Neural cell (in vitro differentiated cells): ENCODE results near the gene ARHGEF4. TPM values are rescaled to one million over a fixed set of nuclear protein-coding genes. Genes with fewer than 3 reads are reported as not detected.

Experiments used
- H2AFZ ChIP-seq: fragments of 200-600, 300-800 bp; sonication (generic), shearing (Covaris generic); 2 replicates; pipeline ENCODE4 v1.6.0; 2014; ENCODE audit warnings: low read depth, mild to moderate bottlenecking, antibody characterized with exemption, low read length, moderate library complexity
- H3F3A ChIP-seq: fragments of 200-600 bp; shearing (Covaris generic); 2 replicates; pipeline ENCODE4 v1.6.1; 2016; ENCODE audit warnings: mild to moderate bottlenecking, moderate library complexity, mixed read lengths, antibody characterized with exemption, low read length; ENCODE audit not compliant: insufficient read depth, poor library complexity, severe bottlenecking
- H3K27ac ChIP-seq: fragments of 200-600, 300-800 bp; sonication (generic), shearing (Covaris generic); 2 replicates; pipeline ENCODE4 v1.5.1; 2014; ENCODE audit warnings: mild to moderate bottlenecking, low read length, moderate library complexity
- H3K27me3 ChIP-seq: fragments of 300-800, 200-600 bp; sonication (generic), shearing (Covaris generic); 2 replicates; pipeline ENCODE4 v1.6.0; 2014; ENCODE audit warnings: mild to moderate bottlenecking, low read depth, low read length, moderate library complexity; ENCODE audit not compliant: insufficient read depth
- H3K36me3 ChIP-seq: fragments of 300-800, 200-600 bp; sonication (generic), shearing (Covaris generic); 2 replicates; pipeline ENCODE4 v1.5.1; 2014; ENCODE audit warnings: mild to moderate bottlenecking, antibody characterized with exemption, low read length, moderate library complexity; ENCODE audit not compliant: insufficient read depth
- H3K4me2 ChIP-seq: fragments of 300-800, 200-600 bp; sonication (generic), shearing (Covaris generic); 2 replicates; pipeline ENCODE4 v1.6.0; 2014; ENCODE audit warnings: mild to moderate bottlenecking, low read length
- H3K4me3 ChIP-seq: fragments of 300-800, 200-600 bp; sonication (generic), shearing (Covaris generic); 2 replicates; pipeline ENCODE4 v1.5.1; 2014; ENCODE audit warnings: mild to moderate bottlenecking, low read length, moderate library complexity
- H3K79me2 ChIP-seq: fragments of 200-600 bp; shearing (Covaris generic); replicated peaks from 2 replicates; pipeline ENCODE4 v1.6.0; 2014; ENCODE audit warnings: mild to moderate bottlenecking, low read length, moderate library complexity; ENCODE audit not compliant: insufficient read depth
- H3K9ac ChIP-seq: fragments of 300-800, 200-600 bp; sonication (generic), shearing (Covaris generic); 2 replicates; pipeline ENCODE4 v1.6.1; 2016; ENCODE audit warnings: mild to moderate bottlenecking, low read length, mixed read lengths
- H3K9me2 ChIP-seq: fragments of 200-600 bp; shearing (Covaris generic); 2 replicates; pipeline ENCODE4 v1.6.1; 2016; ENCODE audit warnings: mild to moderate bottlenecking, low read length, mixed read lengths; ENCODE audit not compliant: insufficient read depth
- H3K9me3 ChIP-seq: fragments of 200-600, 300-800 bp; sonication (generic), shearing (Covaris generic); 2 replicates; pipeline ENCODE4 v1.6.1; 2016; ENCODE audit warnings: mild to moderate bottlenecking, mixed run types, low read length, moderate library complexity, mixed read lengths
- H4K20me1 ChIP-seq: fragments of 200-600 bp; shearing (Covaris generic); 2 replicates; pipeline ENCODE4 v1.6.1; 2016; ENCODE audit warnings: mild to moderate bottlenecking, mixed run types; ENCODE audit not compliant: insufficient read depth
- EP300 ChIP-seq: fragments of 450-650 bp; conservative IDR thresholded peaks from 2 replicates; pipeline ENCODE4 v1.6.1; 2014; ENCODE audit warnings: antibody characterized with exemption, mild to moderate bottlenecking, moderate library complexity; ENCODE audit not compliant: poor library complexity, severe bottlenecking
- EZH2 ChIP-seq: fragments of 200-600, 300-800 bp; shearing (Covaris generic), sonication (generic); IDR thresholded peaks from 2 replicates; pipeline ENCODE4 v1.6.1; 2014; ENCODE audit warnings: antibody characterized with exemption, low read length, borderline replicate concordance, mild to moderate bottlenecking; ENCODE audit not compliant: insufficient read depth, poor library complexity, severe bottlenecking
- MXI1 ChIP-seq: fragments of 450-650 bp; conservative IDR thresholded peaks from 2 replicates; pipeline ENCODE4 v1.6.1; 2014; ENCODE audit warnings: antibody characterized with exemption, mild to moderate bottlenecking; ENCODE audit not compliant: poor library complexity, severe bottlenecking
- POLR2AphosphoS5 ChIP-seq: IDR thresholded peaks from 2 replicates; pipeline ENCODE4 v1.6.1; 2012
- RAD21 ChIP-seq: fragments of 450-650 bp; conservative IDR thresholded peaks from 2 replicates; pipeline ENCODE4 v1.6.1; 2014; ENCODE audit warnings: antibody characterized with exemption, mild to moderate bottlenecking, moderate library complexity
- SMC3 ChIP-seq: fragments of 450-650 bp; conservative IDR thresholded peaks from 2 replicates; pipeline ENCODE4 v1.6.1; 2014; ENCODE audit warnings: antibody characterized with exemption, mild to moderate bottlenecking, moderate library complexity; ENCODE audit not compliant: poor library complexity
- TAF1 ChIP-seq: IDR thresholded peaks from 2 replicates; pipeline ENCODE4 v1.6.1; 2012; ENCODE audit warnings: low read depth
- polyA plus RNA-seq: library from polyadenylated mRNA; depleted of rRNA; stranded (reverse); fragments of >200 nt; gene quantifications from 2 replicates; pipeline ENCODE4 v1.2.3, GENCODE V29; 2014
- TF ChIP-seq, protein P1 (sequence below): fragments of 450-650 bp; IDR thresholded peaks from 2 replicates; pipeline ENCODE4 v1.5.1; 2014; ENCODE audit warnings: antibody characterized with exemption, mild to moderate bottlenecking, moderate library complexity; ENCODE audit not compliant: poor library complexity, severe bottlenecking
- TF ChIP-seq, protein P2 (sequence below): IDR thresholded peaks from 2 replicates; pipeline ENCODE4 v1.6.1; 2012; ENCODE audit warnings: borderline replicate concordance

Gene ARHGEF4
- polyA plus RNA-seq, 1 donor from 2014 or later: 45.9 TPM

DNA sequence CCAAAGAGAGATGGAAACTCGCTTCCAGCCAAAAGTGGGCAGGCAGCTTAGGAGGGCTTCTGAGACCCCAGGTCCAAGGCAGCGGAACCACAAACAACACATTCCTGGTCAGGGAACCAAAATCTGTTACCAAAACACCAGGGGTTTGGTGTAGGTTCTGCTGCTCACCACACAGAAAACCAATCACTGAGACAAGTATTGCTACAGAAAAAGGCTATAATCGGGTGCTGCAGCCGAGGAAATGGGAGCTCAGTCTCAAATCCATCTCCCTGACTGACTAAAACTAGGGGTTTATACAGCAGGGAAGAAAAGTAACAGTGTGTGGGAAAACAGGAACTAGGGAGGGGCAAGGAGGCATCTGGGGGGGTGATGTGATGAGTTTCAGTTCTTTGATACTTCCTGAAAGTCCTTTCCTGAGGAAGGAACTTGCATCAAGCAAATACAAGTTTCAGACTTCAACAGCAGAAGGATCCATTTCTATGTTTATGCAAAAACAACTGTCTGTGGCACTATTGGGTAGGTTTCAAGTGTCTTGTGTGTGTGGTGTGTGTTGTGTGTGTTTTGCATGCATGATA lies 148.6 kb downstream of the ARHGEF4 start:
- Histone ChIP-seq H3K9me2 (no peaks in the 10 kb centered on the region), H3F3A (no peaks in the 10 kb centered on the region), H4K20me1 (no peaks in the 10 kb centered on the region), H3K9ac (no peak overlapping the region), H3K9me3 (no peaks in the 10 kb centered on the region), H3K4me2 (no peak overlapping the region), H2AFZ (no peak overlapping the region), H3K27me3 (no peaks in the 10 kb centered on the region), H3K36me3 (no peaks in the 10 kb centered on the region), H3K79me2 (no peaks in the 10 kb centered on the region), H3K4me3 (no peak overlapping the region), H3K27ac (no peak overlapping the region)
- TF ChIP-seq, protein P1, sequence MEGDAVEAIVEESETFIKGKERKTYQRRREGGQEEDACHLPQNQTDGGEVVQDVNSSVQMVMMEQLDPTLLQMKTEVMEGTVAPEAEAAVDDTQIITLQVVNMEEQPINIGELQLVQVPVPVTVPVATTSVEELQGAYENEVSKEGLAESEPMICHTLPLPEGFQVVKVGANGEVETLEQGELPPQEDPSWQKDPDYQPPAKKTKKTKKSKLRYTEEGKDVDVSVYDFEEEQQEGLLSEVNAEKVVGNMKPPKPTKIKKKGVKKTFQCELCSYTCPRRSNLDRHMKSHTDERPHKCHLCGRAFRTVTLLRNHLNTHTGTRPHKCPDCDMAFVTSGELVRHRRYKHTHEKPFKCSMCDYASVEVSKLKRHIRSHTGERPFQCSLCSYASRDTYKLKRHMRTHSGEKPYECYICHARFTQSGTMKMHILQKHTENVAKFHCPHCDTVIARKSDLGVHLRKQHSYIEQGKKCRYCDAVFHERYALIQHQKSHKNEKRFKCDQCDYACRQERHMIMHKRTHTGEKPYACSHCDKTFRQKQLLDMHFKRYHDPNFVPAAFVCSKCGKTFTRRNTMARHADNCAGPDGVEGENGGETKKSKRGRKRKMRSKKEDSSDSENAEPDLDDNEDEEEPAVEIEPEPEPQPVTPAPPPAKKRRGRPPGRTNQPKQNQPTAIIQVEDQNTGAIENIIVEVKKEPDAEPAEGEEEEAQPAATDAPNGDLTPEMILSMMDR: no peak
- no peak for TF ChIP-seq EZH2
- TF ChIP-seq SMC3: no peak

DNA sequence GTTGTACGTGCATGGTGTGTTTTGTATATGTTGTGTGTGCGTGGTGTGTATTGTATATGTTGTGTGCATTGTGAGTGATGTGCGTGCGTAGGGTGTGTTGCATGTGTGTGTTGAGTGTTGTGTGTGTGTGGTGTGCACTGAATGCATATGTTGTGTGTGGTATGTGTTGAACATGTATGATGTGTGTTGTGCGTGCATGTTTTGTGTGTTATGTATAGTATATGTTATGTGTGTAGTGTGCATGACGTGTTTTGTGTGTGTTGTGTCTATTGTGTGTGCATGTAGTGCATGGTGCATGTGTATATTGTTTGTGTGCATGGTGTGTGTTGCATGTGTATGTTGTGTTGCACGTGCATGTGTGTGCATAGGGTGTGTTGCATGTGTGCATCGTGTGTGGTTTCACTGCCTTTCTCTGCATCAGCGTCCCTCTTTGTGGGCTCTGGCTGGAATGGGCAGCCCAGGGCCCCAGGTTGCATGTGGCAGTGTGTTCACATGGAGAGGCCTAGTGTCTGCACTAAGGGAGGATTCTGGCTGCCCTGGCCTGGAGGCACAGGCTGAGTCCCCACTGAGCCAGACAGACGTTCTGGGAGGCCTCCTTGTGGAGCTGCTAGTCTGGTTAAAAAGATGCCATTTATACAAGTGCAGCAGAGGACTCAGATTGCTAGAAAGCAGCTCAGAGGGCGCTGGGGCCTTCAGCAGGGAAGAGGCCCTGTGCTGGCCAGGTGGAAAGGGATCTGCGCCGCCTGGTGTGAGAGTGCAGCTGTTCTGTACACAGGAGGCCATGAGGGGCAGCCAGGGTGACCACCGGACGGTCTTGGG lies 149.3 kb downstream of the ARHGEF4 start:
- Histone ChIP-seq H3K79me2 (no peaks in the 10 kb centered on the region), H4K20me1 (no peaks in the 10 kb centered on the region), H3K36me3 (no peaks in the 10 kb centered on the region), H3K9me3 (no peaks in the 10 kb centered on the region), H3K4me3 (no peak overlapping the region), H3K4me2 (no peak overlapping the region), H3K27me3 (no peaks in the 10 kb centered on the region), H3K9me2 (no peaks in the 10 kb centered on the region), H3K27ac (no peak overlapping the region), H3F3A (no peaks in the 10 kb centered on the region), H2AFZ (no peak overlapping the region), H3K9ac (no peak overlapping the region)
- TF ChIP-seq POLR2AphosphoS5: no peak

DNA sequence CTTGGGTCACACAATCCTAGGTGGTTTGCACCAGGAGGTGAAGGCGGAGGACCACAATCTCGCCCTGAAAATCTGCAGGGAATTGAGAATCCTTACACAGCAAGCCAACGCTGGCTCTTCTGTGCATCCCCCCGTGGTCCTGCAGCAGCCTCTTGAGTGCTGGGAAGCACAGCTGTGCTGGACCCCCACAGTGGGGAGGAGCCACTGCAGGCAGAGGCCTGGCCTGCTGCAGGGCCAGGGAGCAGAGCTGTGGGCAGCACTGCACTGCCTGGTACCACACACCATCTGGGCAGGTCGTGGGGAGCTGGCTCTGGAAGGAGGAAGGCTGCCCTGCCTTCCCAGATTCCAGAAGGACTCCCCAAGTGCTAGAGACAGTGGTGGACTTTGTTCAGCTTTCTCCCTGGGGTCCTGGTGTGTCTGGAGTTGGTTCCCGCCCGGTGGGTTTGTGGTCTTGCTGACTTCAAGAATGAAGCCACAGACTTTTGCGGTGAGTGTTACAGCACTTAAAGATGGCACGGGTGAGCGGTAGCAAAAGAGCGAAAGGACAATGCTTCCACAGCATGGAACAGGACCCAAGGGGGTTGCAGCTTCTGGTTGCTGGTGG lies 150.3 kb downstream of the ARHGEF4 start:
- H3F3A ChIP-seq: no peaks in the 10 kb centered on the region
- H3K4me3 ChIP-seq: no peak overlapping the region
- no peaks in the 10 kb centered on the region for H3K36me3 ChIP-seq
- H3K27ac ChIP-seq: no peak overlapping the region
- H3K4me2 ChIP-seq: no peak overlapping the region
- H3K9me3 ChIP-seq: no peaks in the 10 kb centered on the region
- no peaks in the 10 kb centered on the region for H3K79me2 ChIP-seq
- TF ChIP-seq RAD21 (no peak), POLR2AphosphoS5 (no peak), SMC3 (no peak), TAF1 (no peak), EP300 (no peak), EZH2 (no peak), MXI1 (no peak)
- TF ChIP-seq, protein P1: no peak
- TF ChIP-seq, protein P2, sequence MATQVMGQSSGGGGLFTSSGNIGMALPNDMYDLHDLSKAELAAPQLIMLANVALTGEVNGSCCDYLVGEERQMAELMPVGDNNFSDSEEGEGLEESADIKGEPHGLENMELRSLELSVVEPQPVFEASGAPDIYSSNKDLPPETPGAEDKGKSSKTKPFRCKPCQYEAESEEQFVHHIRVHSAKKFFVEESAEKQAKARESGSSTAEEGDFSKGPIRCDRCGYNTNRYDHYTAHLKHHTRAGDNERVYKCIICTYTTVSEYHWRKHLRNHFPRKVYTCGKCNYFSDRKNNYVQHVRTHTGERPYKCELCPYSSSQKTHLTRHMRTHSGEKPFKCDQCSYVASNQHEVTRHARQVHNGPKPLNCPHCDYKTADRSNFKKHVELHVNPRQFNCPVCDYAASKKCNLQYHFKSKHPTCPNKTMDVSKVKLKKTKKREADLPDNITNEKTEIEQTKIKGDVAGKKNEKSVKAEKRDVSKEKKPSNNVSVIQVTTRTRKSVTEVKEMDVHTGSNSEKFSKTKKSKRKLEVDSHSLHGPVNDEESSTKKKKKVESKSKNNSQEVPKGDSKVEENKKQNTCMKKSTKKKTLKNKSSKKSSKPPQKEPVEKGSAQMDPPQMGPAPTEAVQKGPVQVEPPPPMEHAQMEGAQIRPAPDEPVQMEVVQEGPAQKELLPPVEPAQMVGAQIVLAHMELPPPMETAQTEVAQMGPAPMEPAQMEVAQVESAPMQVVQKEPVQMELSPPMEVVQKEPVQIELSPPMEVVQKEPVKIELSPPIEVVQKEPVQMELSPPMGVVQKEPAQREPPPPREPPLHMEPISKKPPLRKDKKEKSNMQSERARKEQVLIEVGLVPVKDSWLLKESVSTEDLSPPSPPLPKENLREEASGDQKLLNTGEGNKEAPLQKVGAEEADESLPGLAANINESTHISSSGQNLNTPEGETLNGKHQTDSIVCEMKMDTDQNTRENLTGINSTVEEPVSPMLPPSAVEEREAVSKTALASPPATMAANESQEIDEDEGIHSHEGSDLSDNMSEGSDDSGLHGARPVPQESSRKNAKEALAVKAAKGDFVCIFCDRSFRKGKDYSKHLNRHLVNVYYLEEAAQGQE: no peak
- H2AFZ ChIP-seq: no peak overlapping the region
- no peaks in the 10 kb centered on the region for H3K27me3 ChIP-seq
- no peak overlapping the region for H3K9ac ChIP-seq
- H4K20me1 ChIP-seq: no peaks in the 10 kb centered on the region
- no peaks in the 10 kb centered on the region for H3K9me2 ChIP-seq
